Measurements from ENCODE around the gene PNMA6A. TPM values are rescaled to one million over a fixed set of nuclear protein-coding genes. Genes with fewer than 3 reads are reported as not detected.

Gene PNMA6A
- total and polyA plus RNA-seq, 2 donors (not counting 3 experiments of a cell fraction or from before 2014, with no cell fraction given), result 1.2 to 1.3 TPM

GRCh38 chrX:153074262-153074899 lies 2.1 kb downstream of the PNMA6A start:
- H3K4me2 ChIP-seq (ENCODE audit: insufficient read depth, low read length), result no peak overlapping the region
- POLR2A ChIA-PET, result no interaction called here
- no peak overlapping the region for H3K27ac ChIP-seq (ENCODE audit: insufficient read depth, low read depth, low read length)
- no peaks in the 10 kb centered on the region for H4K20me1 ChIP-seq (replicated peaks; ENCODE audit: control insufficient read depth, extremely low read depth, insufficient read depth, low read length)
- no peak overlapping the region for H2AFZ ChIP-seq (ENCODE audit: low read depth, low read length)
- CTCF ChIA-PET, result no interaction called here
- H3K4me1 ChIP-seq (ENCODE audit: control insufficient read depth, extremely low read depth, insufficient read depth, low read length), result no peaks in the 10 kb centered on the region
- no peak overlapping the region for H3K4me3 ChIP-seq (replicated peaks in 1 of 3; ENCODE audit: insufficient read depth in 1 of 3, low read depth in 1 of 3, low read length in 3 of 3)
- H3K9me3 ChIP-seq (replicated peaks; ENCODE audit: control insufficient read depth, insufficient read depth, low read length), result no peaks in the 10 kb centered on the region
- intact Hi-C loops (cut with micrococcal nuclease) (no loop called here), dilution Hi-C loops (cut with MboI; ENCODE audit: extremely low pct_ligation_motif_present, low sequenced_read_pairs) (no loop called here)
- no peaks in the 10 kb centered on the region for H3K9me1 ChIP-seq (replicated peaks; ENCODE audit: control insufficient read depth, extremely low read depth, insufficient read depth, low read length)
- no TSS peak for BruUV-seq (replicated peaks)
- DNase-seq (ENCODE audit: low read depth, low spot score) (no peak), FAIRE-seq (no peak)
- no peak for TF ChIP-seq MYC (IDR thresholded peaks at IDR 0.05; ENCODE audit: low read depth, low read length)
- TF ChIP-seq FOS (IDR thresholded peaks at IDR 0.05; ENCODE audit: borderline replicate concordance, insufficient read depth, low read length), result no peak
- TF ChIP-seq CTCF (IDR thresholded peaks at IDR 0.05; ENCODE audit: extremely low read depth in 1 of 2, insufficient read depth in 1 of 2, low read depth in 1 of 2, low read length in 2 of 2), result no peak
- no peak for TF ChIP-seq JUN (IDR thresholded peaks at IDR 0.05; ENCODE audit: borderline replicate concordance, insufficient read depth, insufficient read length, low read depth)
- TF ChIP-seq EZH2 (IDR thresholded peaks at IDR 0.05; ENCODE audit: borderline replicate concordance, low read depth, low read length, severe bottlenecking), result no peak
- TF ChIP-seq MAX (IDR thresholded peaks at IDR 0.05; ENCODE audit: insufficient read depth, insufficient read length), result no peak
- no peak for TF ChIP-seq POLR2AphosphoS5 (IDR thresholded peaks at IDR 0.05; ENCODE audit: insufficient read depth, low read depth, low read length)
- no peak for TF ChIP-seq POLR2A (IDR thresholded peaks at IDR 0.05; ENCODE audit: low read depth, low read length)
- no peak for TF ChIP-seq GATA2 (IDR thresholded peaks at IDR 0.05; ENCODE audit: insufficient read depth, insufficient read length, low read depth, low read length)
- no peaks in the 10 kb centered on the region for H3K36me3 ChIP-seq (ENCODE audit: control insufficient read depth in 2 of 2, extremely low read depth in 1 of 2, insufficient read depth in 2 of 2, low read length in 2 of 2)
- H3K27me3 ChIP-seq (ENCODE audit: control insufficient read depth in 2 of 2, insufficient read depth in 2 of 2, low read length in 2 of 2), result no peaks in the 10 kb centered on the region
- H3K9ac ChIP-seq (replicated peaks; ENCODE audit: extremely low read depth, insufficient read depth, low read length), result no peak overlapping the region
- H3K79me2 ChIP-seq (ENCODE audit: control insufficient read depth, insufficient read depth, low read length), result no peaks in the 10 kb centered on the region
